Measurements from ENCODE around the gene TEX36.
"Not testable (repeated sequence)": the region's sequence is repeated elsewhere in the genome, so short reads cannot be mapped to it uniquely, and the experiment has no call there.

TEX36 gene

GRCh38 chr10:125683063-125683462, at the start of gene TEX36:
TEX36 (minus strand) TSS chr10:125683163; CDS start chr10:125682989, 174 bp downstream.
- DNase-seq (ENCODE audit: low read depth), result no peak

DNA sequence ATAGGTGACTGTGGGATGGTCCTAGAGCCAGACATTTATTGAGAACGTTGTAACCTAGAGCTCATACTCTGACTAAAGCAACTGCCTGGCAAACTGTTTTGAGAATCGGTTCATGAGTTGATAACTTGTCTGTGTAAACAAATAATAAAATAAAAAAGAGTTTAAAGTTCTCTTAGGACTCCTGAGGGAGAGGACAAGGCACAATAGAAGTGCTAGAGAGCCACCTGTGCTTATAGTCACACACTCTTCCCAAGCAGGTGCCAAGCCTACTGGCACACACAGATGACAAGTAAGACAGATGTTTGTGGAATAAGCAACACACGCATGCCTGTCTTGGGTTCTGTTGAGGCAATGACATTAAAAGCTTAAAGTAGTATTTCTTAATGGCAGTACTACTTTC, 44.5 kb upstream of the TEX36 start:
- DNase-seq (ENCODE audit: low read depth), result no peak

- DNase-seq (ENCODE audit: low read depth), result no peak
These were observed 44.0 kb upstream of the TEX36 start for GRCh38 chr10:125726914-125727313.

GRCh38 chr10:125722811-125723210, 39.8 kb upstream of the TEX36 start:
- no peak for DNase-seq (ENCODE audit: low read depth)

- DNase-seq (ENCODE audit: low read depth), result no peak
These were observed 38.1 kb upstream of the TEX36 start for GRCh38 chr10:125721035-125721434.

GRCh38 chr10:125720002-125720382, 37.0 kb upstream of the TEX36 start:
- DNase-seq (ENCODE audit: low read depth), result no peak

DNA sequence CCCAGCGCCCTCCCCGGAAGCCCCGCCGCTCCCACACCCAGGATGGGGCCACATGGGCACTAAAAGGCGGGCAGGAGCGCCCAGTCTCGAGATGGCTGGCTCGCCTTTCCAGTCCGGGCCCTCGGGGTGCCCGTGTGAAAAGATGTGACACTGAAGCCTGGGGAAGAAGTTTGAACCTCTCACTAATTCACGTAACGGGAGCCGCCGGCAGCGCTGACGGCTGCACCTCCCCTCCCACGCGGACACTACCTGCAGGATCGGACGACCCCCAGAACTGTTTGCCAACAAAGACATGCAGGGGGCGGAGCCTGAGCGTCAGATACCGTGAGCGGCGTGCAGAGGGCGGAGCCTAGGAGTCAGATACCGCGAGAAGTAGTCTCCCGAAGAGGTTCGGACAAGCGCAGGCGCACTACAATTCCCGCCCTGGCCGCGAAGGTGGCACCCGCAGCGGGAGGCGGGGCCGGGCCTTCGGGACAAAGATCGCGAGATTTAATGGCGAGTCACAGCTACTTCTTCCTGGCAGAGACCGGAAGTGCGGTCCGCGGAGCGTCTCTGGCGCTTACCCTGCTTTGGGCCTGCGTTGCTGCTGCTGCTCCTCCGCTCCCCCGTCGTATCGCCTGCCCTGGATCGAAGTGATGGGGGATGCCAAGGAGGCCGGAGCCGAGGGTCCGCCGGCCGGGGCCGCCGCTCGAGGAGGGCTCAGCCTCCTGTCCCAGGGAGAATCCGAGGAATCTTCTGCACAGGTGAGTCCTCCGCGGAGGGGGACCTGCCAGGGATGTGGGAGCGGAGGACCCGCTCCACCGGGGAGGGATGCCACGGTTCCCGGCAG, 36.4 kb upstream of the TEX36 start, which contains the start of gene EDRF1:
TSS of gene EDRF1 (plus strand) at position 537 of the 829 bp plus-strand sequence. CDS start at position 636, 99 bp downstream.
- peak; percentile 99 for DNase-seq (ENCODE audit: low read depth)

- DNase-seq (ENCODE audit: low read depth), result not testable (repeated sequence)
These were observed 31.8 kb upstream of the TEX36 start for GRCh38 chr10:125714728-125715127.

DNA sequence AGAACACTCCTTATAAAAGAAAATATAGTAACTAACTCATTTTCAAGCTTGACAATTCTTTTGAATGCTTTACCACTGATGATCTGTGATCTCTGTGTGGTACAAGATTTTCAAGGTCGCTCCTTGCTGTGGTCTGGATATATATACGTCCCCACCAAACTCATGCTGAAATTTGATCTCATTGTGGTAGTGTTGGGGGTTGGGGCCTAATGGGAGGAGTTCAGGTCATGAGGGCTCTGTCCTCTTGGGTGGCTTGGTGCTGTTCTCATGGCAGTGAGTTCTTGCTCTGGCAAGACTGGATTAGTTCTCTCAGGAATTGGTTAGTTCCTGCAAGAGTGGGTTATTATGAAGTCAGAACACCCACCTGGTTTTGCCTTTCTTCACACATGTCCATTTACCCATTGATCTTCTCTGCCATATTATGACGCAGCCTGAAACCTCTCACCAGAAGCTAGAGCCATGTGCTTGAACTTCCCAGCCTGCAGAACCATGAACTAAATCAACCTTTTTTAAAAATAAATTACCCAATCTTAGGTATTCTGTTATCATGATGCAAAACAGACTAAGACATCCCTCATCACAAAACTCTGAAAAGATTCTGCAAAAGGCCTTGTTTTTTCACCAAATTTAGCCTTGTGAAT, 28.3 kb upstream of the TEX36 start:
- DNase-seq (ENCODE audit: low read depth), result no peak

- DNase-seq (ENCODE audit: low read depth), result no peak
These were observed 26.9 kb upstream of the TEX36 start for GRCh38 chr10:125709553-125710474.

GRCh38 chr10:125708971-125709503, 26.1 kb upstream of the TEX36 start:
- DNase-seq (ENCODE audit: low read depth), result no peak

GRCh38 chr10:125707541-125708468, 24.8 kb upstream of the TEX36 start:
- no peak for DNase-seq (ENCODE audit: low read depth)

DNA sequence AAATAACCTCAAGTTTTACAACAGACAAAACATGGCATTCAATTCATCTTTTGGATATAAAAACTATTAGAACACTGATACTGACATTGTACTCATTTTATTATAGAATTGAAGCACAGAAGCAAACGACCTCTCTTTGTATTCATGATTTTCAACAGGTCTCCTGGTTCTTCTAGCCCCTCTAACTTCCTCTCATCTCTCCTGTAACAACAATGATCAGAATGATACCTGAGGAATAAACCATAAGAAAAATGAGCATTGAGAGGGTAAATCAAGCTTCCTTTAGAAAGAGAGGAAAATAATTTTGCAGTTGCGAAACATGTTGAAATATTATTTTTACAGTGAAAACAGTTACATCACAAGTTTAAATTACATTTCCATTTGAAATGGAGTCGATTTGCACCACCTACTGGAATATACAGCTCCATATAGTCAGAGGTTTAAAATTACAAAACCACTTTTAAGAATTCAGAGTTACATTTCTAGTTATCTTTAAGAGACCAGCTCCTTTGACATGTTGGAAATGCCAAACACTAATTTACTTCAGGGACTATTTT, 17.5 kb upstream of the TEX36 start:
- DNase-seq (ENCODE audit: low read depth), result no peak

DNA sequence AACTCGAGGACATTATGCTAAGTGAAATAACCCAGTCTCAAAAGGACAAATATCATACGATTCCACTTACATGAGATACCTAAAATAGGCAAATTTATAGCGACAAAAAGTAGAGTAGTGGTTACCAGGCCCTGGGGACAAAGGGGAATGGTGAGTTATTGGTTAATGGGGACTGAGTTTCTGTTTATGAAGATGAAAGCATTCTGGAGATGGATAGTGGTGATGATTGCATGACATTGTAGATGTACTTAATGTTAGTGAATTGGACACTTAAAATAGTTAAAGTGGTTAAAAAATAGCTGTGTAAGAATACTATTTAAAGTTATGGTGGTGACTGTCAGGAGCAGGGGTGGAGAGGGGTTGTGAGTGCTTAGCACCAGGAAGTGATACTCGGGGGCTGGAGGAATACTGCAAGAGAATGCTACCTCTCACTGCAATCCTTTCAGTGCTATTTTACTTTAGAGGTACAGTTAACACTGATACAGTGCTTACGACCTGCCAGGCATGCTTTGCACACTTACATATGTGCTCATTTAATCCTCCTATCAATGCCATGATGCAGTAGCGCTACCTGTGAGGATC, 16.7 kb upstream of the TEX36 start:
- DNase-seq (ENCODE audit: low read depth), result no peak

- DNase-seq (ENCODE audit: low read depth), result no peak
These were observed 15.6 kb upstream of the TEX36 start for GRCh38 chr10:125698481-125698998.

DNA sequence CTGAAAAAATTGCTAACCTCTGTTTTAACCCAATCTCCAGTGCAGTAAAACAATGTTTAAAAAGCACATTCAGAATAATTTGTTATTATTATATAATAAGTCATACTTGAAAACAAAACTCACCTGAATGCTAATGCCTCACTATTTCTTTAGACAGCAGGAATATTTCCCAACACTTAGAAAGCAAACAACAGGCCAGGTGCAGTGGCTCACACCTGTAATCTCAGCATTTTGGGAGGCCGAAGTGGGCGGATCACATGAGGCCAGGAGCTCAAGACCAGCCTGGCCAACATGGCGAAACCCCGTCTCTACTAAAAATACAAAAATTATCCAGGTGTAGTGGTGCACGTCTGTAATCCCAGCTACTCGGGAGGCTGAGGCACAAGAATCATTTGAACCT, 13.9 kb upstream of the TEX36 start:
- DNase-seq (ENCODE audit: low read depth), result not testable (repeated sequence)

DNA sequence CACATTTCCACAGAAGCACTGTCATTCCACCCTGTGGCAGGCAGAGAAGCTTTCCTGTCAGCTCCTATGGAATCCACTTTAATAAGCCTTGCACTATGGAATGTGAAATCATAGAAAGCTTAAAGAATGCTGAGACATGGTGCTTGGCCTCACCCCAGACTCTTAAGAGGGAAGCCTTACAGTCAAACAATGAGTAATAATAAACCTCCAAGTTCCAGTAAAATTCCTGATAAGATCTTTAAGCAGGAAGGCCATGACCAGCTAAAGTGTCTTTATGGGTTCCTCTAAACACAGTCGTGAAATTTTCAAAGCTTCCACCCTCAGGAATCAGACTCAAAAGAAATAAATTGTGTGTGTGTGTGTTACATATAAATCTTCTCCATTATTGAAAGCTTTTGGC, 11.9 kb upstream of the TEX36 start:
- no peak for DNase-seq (ENCODE audit: low read depth)

GRCh38 chr10:125693524-125693847, 10.5 kb upstream of the TEX36 start:
- no peak for DNase-seq (ENCODE audit: low read depth)

- DNase-seq (ENCODE audit: low read depth), result no peak
These were observed 9.9 kb upstream of the TEX36 start for GRCh38 chr10:125692601-125693523.

All from stimulated activated CD8-positive, alpha-beta memory T cell treated with anti-CD3 and anti-CD28 coated beads, Interleukin-4, amount 100 ng/mL, for 24 hours (primary cell).